IMR-90 (cell line): ENCODE data around the gene SPATA2. TPM values are rescaled to one million over a fixed set of nuclear protein-coding genes. Genes with fewer than 3 reads are reported as not detected.

Experiments
- ATAC-seq: fragments of 200-7000 bp; cut with Tn5 transposase; 2 replicates; pipeline ENCODE4 v1.9.1; 2020; ENCODE audit warnings: low read depth, mild to moderate bottlenecking, moderate library complexity
- BruUV-seq: library from RNA; stranded (reverse); fragments of 400-500 nt; replicated peaks from 2 replicates; lab custom pipeline; 2021; lab: Mats Ljungman, UMichigan
- CTCF ChIA-PET: fragments of 300-600 bp; formaldehyde crosslinking; extraction: SDS; loops from one replicate; lab custom pipeline; 2021; ENCODE audit warnings: antibody characterized with exemption; lab: Yijun Ruan, JAX
- POLR2A ChIA-PET: fragments of 300-600 bp; sonication (Branson Sonifier 250); formaldehyde crosslinking; loops from one replicate; lab custom pipeline; 2022; ENCODE audit warnings: antibody characterized with exemption; ENCODE audit not compliant: unreplicated experiment; lab: Charles Lee
- DNase-seq: peaks from one replicate; pipeline ENCODE4 v3.0.0; 2013
- H2AFZ ChIP-seq: replicated peaks from 2 replicates; pipeline ENCODE3; 2013; ENCODE audit warnings: low read length, mild to moderate bottlenecking; ENCODE audit not compliant: poor library complexity
- H2AK5ac ChIP-seq: 2 replicates; pipeline ENCODE4 v1.6.1; 2013; ENCODE audit warnings: low read depth, low read length, inconsistent platforms
- H2AK9ac ChIP-seq: replicated peaks from 2 replicates; pipeline ENCODE3; 2013; ENCODE audit warnings: mild to moderate bottlenecking, low read depth, low read length, moderate library complexity; ENCODE audit not compliant: poor library complexity
- H2BK120ac ChIP-seq: 2 replicates; pipeline ENCODE4 v1.6.1; 2013; ENCODE audit warnings: low read depth, low read length, inconsistent platforms
- H2BK15ac ChIP-seq: 3 replicates; pipeline ENCODE4 v1.6.1; 2013; ENCODE audit warnings: low read depth, low read length, inconsistent platforms
- H2BK20ac ChIP-seq: 2 replicates; pipeline ENCODE4 v1.6.1; 2013; ENCODE audit warnings: low read depth, mild to moderate bottlenecking, inconsistent platforms, low read length, moderate library complexity
- H2BK5ac ChIP-seq: 2 replicates; pipeline ENCODE4 v1.6.1; 2013; ENCODE audit warnings: mild to moderate bottlenecking, low read depth, low read length, inconsistent platforms; ENCODE audit not compliant: poor library complexity, severe bottlenecking
- H3K14ac ChIP-seq: replicated peaks from 2 replicates; pipeline ENCODE4 v1.6.1; 2013; ENCODE audit warnings: low read depth, low read length, inconsistent platforms
- H3K18ac ChIP-seq: 2 replicates; pipeline ENCODE4 v1.6.1; 2013; ENCODE audit warnings: low read depth, low read length, control low read depth
- H3K23ac ChIP-seq: 2 replicates; pipeline ENCODE4 v1.6.1; 2013; ENCODE audit warnings: low read depth, low read length, inconsistent platforms
- H3K27ac ChIP-seq: 2 replicates; pipeline ENCODE4 v1.5.1; 2013; ENCODE audit warnings: mild to moderate bottlenecking, control low read depth, low read length; ENCODE audit not compliant: insufficient read depth
- H3K27me3 ChIP-seq: 2 replicates; pipeline ENCODE4 v1.6.1; 2013; ENCODE audit warnings: low read length; ENCODE audit not compliant: control insufficient read depth, insufficient read depth
- H3K36me3 ChIP-seq: 2 replicates; pipeline ENCODE4 v1.6.1; 2013; ENCODE audit warnings: low read length, mixed read lengths; ENCODE audit not compliant: control insufficient read depth, insufficient read depth
- H3K4ac ChIP-seq: 2 replicates; pipeline ENCODE4 v1.6.1; 2013; ENCODE audit warnings: low read depth, low read length, inconsistent platforms
- H3K4me1 ChIP-seq: 2 replicates; pipeline ENCODE4 v1.6.1; 2013; ENCODE audit warnings: low read length, mixed read lengths; ENCODE audit not compliant: control insufficient read depth, insufficient read depth
- H3K4me2 ChIP-seq: 2 replicates; pipeline ENCODE4 v1.6.1; 2013; ENCODE audit warnings: low read depth, mild to moderate bottlenecking, control low read depth, low read length, moderate library complexity
- H3K4me3 ChIP-seq: 2 replicates; pipeline ENCODE4 v1.5.1; 2013; ENCODE audit warnings: low read depth, mild to moderate bottlenecking, control low read depth, low read length, moderate library complexity; ENCODE audit not compliant: insufficient read depth
- H3K56ac ChIP-seq: 2 replicates; pipeline ENCODE4 v1.6.1; 2013; ENCODE audit warnings: low read length, inconsistent platforms; ENCODE audit not compliant: insufficient read depth; ENCODE audit errors: extremely low read depth
- H3K79me1 ChIP-seq, 2 experiments: 2 replicates each; pipeline ENCODE4 v1.6.1; 2013; ENCODE audit warnings: low read length in 2 of 2, inconsistent platforms in 1 of 2, low read depth in 1 of 2
- H3K9ac ChIP-seq: 2 replicates; pipeline ENCODE4 v1.6.1; 2013; ENCODE audit warnings: low read depth, low read length, control low read depth
- H3K9me1 ChIP-seq: 2 replicates; pipeline ENCODE4 v1.6.1; 2013; ENCODE audit warnings: low read length, inconsistent platforms; ENCODE audit not compliant: insufficient read depth
- H3K9me3 ChIP-seq: 2 replicates; pipeline ENCODE4 v1.6.1; 2013; ENCODE audit warnings: low read length; ENCODE audit not compliant: control insufficient read depth, insufficient read depth
- H4K20me1 ChIP-seq: 2 replicates; pipeline ENCODE4 v1.6.1; 2013; ENCODE audit warnings: low read length, inconsistent platforms; ENCODE audit not compliant: insufficient read depth
- H4K5ac ChIP-seq: 2 replicates; pipeline ENCODE4 v1.6.1; 2013; ENCODE audit warnings: mild to moderate bottlenecking, low read depth, low read length, control low read depth
- H4K8ac ChIP-seq, 2 experiments: 2 replicates each; pipeline ENCODE4 v1.6.1; 2013; ENCODE audit warnings: low read depth in 2 of 2, low read length in 2 of 2, control low read depth in 1 of 2, inconsistent platforms in 1 of 2
- H4K91ac ChIP-seq: 2 replicates; pipeline ENCODE4 v1.6.1; 2013; ENCODE audit warnings: low read depth, low read length, inconsistent platforms; ENCODE audit not compliant: insufficient read depth
- BHLHE40 ChIP-seq: fragments of 150-350 bp; IDR thresholded peaks from 2 replicates; pipeline ENCODE4 v1.6.1; 2016; ENCODE audit warnings: mild to moderate bottlenecking, low read depth, low read length
- CTCF ChIP-seq: conservative IDR thresholded peaks from 2 replicates; pipeline ENCODE4 v1.5.1; 2012; ENCODE audit warnings: mild to moderate bottlenecking, low read depth, low read length, improper control_type of control experiment
- FOS ChIP-seq: fragments of 150-350 bp; IDR thresholded peaks from 2 replicates; pipeline ENCODE4 v1.6.1; 2016; ENCODE audit warnings: low read depth, low read length
- MXI1 ChIP-seq: IDR thresholded peaks from 2 replicates; pipeline ENCODE4 v1.6.1; 2012; ENCODE audit warnings: low read depth, mild to moderate bottlenecking, low read length, moderate library complexity, borderline replicate concordance
- RCOR1 ChIP-seq: IDR thresholded peaks from 2 replicates; pipeline ENCODE4 v1.6.1; 2012; ENCODE audit warnings: mild to moderate bottlenecking, low read length, improper control_type of control experiment; ENCODE audit not compliant: insufficient replicate concordance
- RFX5 ChIP-seq: IDR thresholded peaks from 2 replicates; pipeline ENCODE4 v1.8.0; 2012; ENCODE audit warnings: low read depth, mild to moderate bottlenecking, low read length, moderate library complexity
- WGBS, 2 experiments: methylation state at CpG; one replicate each; pipeline versions ENCODE4 v1.1.5 to v1.1.7; 2013; ENCODE audit warnings: missing lambda C conversion rate in 2 of 2; ENCODE audit not compliant: insufficient read length in 1 of 2; ENCODE audit errors: extremely low coverage in 2 of 2; 5-methylcytosine and 5-hydroxymethylcytosine counted together
- dilution Hi-C: fragments of 300-500 bp; cut with HindIII; formaldehyde crosslinking; loops from one replicate; pipeline ENCODE4 v1.14.3; 2018; ENCODE audit warnings: low sequenced_read_pairs; ENCODE audit not compliant: unreplicated experiment
- in situ Hi-C: fragments of 300-500 bp; cut with MboI; formaldehyde crosslinking; loops from 3 replicates; pipeline ENCODE4 v1.14.3; 2019; ENCODE audit warnings: low sequenced_read_pairs, inconsistent platforms, mixed read lengths
- intact Hi-C: fragments of 100-400 bp; cut with micrococcal nuclease; formaldehyde crosslinking; loops from 2 replicates; pipeline ENCODE4 v1.10.0; 2022
- polyA plus RNA-seq, 3 experiments: library from polyadenylated mRNA; depleted of rRNA; stranded (reverse); fragments of >200 nt; gene quantifications; 2 replicates each; pipeline ENCODE4 v1.2.3, GENCODE V29; 2012; ENCODE audit warnings: low replicate concordance in 1 of 3
- total RNA-seq: library from RNA; depleted of rRNA; stranded (reverse); fragments of >200 nt; gene quantifications from 2 replicates; pipeline ENCODE4 v1.2.3, GENCODE V29; 2012
- TF ChIP-seq, protein P1 (sequence below): fragments of 150-350 bp; IDR thresholded peaks from 2 replicates; pipeline ENCODE4 v1.6.1; 2016; ENCODE audit warnings: low read depth, mild to moderate bottlenecking, low read length, moderate library complexity, borderline replicate concordance

The SPATA2 gene
- total and polyA plus RNA-seq, 2 of the 4 experiments (the other 2 are of a cell fraction), result 1.3 to 4.5 TPM

DNA sequence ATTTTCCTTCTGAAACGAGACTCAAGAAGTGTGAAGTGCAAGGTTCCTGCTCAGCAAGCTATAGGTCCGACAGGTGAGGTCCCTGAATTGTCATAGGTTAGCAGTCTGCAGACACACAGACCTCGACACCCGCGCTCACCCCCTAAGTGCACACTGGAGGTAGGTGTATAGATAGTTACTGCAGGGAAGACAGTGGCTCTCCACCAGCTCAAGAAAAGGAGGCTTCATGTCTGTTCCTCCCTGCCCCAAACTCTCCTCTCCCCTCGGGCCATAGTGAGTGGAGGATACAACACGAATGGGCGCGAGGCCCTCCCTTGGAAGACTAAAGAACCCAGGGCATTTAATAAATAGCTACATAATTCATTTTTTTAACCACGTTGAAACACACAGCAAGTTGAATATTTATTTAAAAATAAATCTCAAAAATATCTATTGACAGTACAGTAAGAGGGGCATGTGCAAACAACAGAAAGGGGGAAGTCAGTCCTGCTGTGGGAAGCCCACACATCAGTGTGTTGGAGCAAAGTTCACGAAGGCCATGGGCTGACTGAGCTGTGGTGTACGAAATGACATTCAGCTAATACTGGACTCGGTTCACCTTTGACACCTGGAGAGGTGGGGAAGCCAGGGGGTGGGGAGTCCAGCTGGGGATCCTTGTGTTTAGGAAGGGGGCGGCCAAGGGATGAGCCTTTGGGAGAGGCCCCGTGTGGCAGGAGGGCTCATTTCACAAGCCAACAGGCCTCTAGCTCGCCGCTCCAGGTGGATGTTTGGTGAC is 10.7 kb downstream of the SPATA2 start:
- H2AK9ac ChIP-seq, result no peak overlapping the region
- no peak for DNase-seq
- H3K4me2 ChIP-seq, result no peak overlapping the region
- H3K14ac ChIP-seq, result no peak overlapping the region
- no peak overlapping the region for H3K4ac ChIP-seq
- H3K4me1 ChIP-seq, result peaks cover 6% of the 10 kb centered on the region
- H3K23ac ChIP-seq, result no peak overlapping the region
- no peak overlapping the region for H2AFZ ChIP-seq
- no peak overlapping the region for H4K8ac ChIP-seq
- no peak overlapping the region for H2BK20ac ChIP-seq
- WGBS, 2 experiments, result 93% methylated on average over 2 of the region's 17 CpGs; no CpG with 5 or more reads in 1 of the 2 experiments
- intact Hi-C loops, result no loop called here
- H3K18ac ChIP-seq, result no peak overlapping the region
- POLR2A ChIA-PET, result interaction anchor here (0.6 kb wide), 1 partner anchor 9 kb away, joined by 4 read pairs; no protein-coding TSS in a partner anchor
- H3K56ac ChIP-seq, result no peak overlapping the region
- dilution Hi-C loops, result no loop called here
- no peak overlapping the region for H4K91ac ChIP-seq
- H3K4me3 ChIP-seq, result no peak overlapping the region
- no peaks in the 10 kb centered on the region for H3K27me3 ChIP-seq
- peaks cover 7% of the 10 kb centered on the region for H3K9me1 ChIP-seq
- no peak overlapping the region for H2BK15ac ChIP-seq
- no peak overlapping the region for H2AK5ac ChIP-seq
- H3K9ac ChIP-seq, result no peak overlapping the region
- no peak for ATAC-seq
- no peaks in the 10 kb centered on the region for H3K9me3 ChIP-seq
- no peak overlapping the region for H3K27ac ChIP-seq
- TF ChIP-seq RFX5 (no peak), BHLHE40 (no peak), CTCF (no peak), RCOR1 (no peak), MXI1 (no peak), FOS (no peak)
- TF ChIP-seq, protein P1, sequence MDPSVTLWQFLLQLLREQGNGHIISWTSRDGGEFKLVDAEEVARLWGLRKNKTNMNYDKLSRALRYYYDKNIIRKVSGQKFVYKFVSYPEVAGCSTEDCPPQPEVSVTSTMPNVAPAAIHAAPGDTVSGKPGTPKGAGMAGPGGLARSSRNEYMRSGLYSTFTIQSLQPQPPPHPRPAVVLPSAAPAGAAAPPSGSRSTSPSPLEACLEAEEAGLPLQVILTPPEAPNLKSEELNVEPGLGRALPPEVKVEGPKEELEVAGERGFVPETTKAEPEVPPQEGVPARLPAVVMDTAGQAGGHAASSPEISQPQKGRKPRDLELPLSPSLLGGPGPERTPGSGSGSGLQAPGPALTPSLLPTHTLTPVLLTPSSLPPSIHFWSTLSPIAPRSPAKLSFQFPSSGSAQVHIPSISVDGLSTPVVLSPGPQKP, result no peak
- H4K20me1 ChIP-seq, result peaks cover 34% of the 10 kb centered on the region
- CTCF ChIA-PET, result interaction anchor here (1.1 to 2.2 kb wide), 2 partner anchors 8 to 10 kb away, joined by 3 to 8 read pairs; no protein-coding TSS in a partner anchor
- no peak overlapping the region for H2BK120ac ChIP-seq
- H3K36me3 ChIP-seq, result peaks cover 45% of the 10 kb centered on the region
- in situ Hi-C loops, result no loop called here
- H4K5ac ChIP-seq, result no peak overlapping the region
- no peak overlapping the region for H2BK5ac ChIP-seq
- no TSS peak for BruUV-seq
- H3K79me1 ChIP-seq, result peaks cover 14 to 59% of the 10 kb centered on the region in 2 experiments
